ENCODE results near the gene ABI2.

The ABI2 gene

GRCh38 chr2:203431391-203432185 is 103.4 kb downstream of the ABI2 start:
- no peak for FAIRE-seq

GRCh38 chr2:203432811-203433210 is 104.6 kb downstream of the ABI2 start:
- FAIRE-seq, result no peak

DNA sequence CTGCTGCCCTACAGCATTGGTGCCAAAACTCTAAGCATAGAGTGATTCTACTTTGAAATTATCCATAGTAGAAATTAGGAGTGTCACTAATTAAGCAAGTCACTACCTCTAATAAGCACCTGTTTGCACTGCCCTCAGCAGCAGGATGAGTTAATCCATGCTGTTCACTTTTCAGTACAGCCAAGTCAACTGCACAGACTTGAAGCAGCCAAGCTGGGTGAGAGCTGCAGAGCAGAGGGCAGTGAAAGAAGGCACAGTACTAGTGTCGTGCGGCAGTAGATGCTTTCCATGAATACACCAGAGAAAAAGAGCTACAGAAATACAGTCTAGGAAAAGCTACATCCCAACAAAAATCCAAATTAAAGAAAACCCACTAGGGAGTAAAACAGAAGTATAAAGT is 108.3 kb downstream of the ABI2 start:
- FAIRE-seq, result no peak

GRCh38 chr2:203437511-203437910 is 109.3 kb downstream of the ABI2 start:
- FAIRE-seq, result no peak

GRCh38 chr2:203438528-203438927 is 110.3 kb downstream of the ABI2 start:
- FAIRE-seq, result no peak

DNA sequence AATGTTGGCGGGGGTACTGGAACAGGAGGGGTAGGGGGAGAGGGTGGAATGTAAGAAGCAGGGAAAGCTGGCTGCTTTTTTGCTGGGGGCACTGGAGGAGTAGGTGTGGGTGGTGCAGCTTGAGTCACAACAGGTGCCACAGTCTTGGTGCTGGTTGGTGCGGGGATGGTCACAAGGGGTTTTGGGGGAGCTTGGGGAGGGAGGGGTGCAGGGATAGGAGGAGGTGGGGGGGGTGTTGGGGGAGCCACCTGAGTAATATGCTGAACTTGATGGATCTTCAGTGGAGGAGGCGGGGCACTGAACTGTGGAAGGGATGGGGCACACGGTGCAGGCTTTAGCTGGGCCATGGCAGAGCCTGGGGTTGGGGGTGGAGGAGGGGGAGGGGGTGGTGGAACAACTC is 112.5 kb downstream of the ABI2 start:
- FAIRE-seq, result no peak

DNA sequence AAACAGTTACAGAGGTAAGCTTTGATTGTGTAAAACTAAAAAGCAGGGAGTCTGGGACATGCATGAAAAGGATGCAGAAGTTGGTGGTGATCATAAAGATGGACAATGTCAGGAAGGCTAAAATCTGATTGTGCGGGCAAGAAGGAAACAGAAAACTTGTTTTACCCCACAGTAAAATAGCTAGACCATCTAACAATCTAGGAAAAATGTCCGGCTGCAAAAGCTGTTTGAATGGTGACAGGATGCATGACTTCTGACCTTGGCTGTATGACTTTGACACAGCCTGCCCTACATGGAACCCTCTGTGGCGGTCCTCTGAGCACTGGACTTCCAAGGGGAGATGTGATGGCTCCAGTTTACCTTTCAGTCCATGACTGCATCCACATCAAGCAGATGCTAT is 113.3 kb downstream of the ABI2 start:
- no peak for FAIRE-seq

GRCh38 chr2:203442463-203442862 is 114.3 kb downstream of the ABI2 start:
- FAIRE-seq, result no peak

DNA sequence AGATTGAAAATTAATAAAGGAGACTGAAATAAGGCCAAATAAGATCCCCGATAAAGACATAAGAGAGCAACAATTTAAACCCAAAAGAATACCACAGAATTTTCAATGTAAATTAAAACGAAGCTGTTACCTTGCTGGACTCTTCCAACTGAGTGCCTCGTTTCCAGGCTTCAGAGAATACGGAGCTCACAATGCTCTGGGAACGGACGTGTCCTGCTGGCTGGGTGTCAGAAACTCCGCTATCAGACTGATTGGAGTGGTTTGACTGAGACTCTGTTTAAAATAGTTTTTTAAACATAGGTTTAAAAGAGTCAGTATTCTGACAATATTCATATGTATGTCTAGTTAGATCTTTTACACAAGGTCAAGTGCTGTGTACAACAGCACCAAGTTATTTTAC is 116.5 kb downstream of the ABI2 start:
- FAIRE-seq, result no peak

DNA sequence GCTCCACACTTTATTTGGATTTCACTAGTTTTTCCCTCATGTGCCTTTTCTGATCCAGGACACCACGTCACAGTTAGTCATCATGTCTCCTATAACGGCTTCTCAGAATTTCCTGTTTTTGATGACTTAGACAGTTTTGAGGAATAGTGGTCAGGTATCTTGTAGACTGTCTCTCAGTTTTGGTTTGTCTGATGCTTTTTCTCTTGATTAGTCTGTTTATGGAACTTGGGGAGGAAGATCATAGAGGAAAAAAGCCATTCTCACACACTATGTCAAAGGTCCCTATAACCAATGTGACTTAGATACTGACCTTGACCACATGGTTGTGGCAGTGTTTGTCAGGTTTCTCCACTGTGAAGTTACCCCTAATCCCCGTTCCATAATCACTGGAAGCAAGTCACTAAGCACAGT is 117.9 kb downstream of the ABI2 start:
- FAIRE-seq, result no peak

GRCh38 chr2:203446780-203447179 is 118.6 kb downstream of the ABI2 start:
- FAIRE-seq, result no peak

- FAIRE-seq, result no peak
Measured at GRCh38 chr2:203450561-203450960, 122.4 kb downstream of the ABI2 start.

- no peak for FAIRE-seq
Measured at GRCh38 chr2:203451011-203451410, 122.8 kb downstream of the ABI2 start.

GRCh38 chr2:203451689-203452088 is 123.5 kb downstream of the ABI2 start:
- FAIRE-seq, result no peak

DNA sequence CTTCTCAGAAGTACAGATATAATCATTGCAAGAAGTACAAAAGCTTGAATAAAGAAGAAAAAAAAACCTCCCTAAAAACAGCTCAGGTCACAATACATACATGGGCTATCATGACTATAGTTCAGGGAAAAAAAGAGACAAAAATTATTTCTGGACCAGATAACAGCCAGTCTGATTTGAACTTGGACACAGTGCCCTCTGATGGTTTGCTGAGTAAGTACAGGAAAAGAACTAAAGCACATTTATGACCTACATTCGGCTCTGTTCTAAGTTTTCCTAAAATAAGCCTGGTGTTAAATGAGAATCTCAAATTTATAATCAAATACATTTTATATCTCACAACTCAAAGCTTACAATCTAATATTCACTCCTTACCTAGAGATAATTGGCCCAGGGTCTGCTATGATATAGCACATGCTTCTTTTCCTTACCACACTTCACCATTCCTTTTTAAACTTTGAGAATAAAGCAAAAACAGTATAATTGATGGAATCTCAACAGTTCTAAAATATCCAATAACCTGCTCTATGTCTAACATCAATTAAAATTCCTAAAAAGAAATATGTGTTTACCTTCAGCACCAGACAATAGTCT is 125.8 kb downstream of the ABI2 start:
- FAIRE-seq, result no peak

- no peak for FAIRE-seq
Measured at GRCh38 chr2:203455209-203455608, 127.0 kb downstream of the ABI2 start.

DNA sequence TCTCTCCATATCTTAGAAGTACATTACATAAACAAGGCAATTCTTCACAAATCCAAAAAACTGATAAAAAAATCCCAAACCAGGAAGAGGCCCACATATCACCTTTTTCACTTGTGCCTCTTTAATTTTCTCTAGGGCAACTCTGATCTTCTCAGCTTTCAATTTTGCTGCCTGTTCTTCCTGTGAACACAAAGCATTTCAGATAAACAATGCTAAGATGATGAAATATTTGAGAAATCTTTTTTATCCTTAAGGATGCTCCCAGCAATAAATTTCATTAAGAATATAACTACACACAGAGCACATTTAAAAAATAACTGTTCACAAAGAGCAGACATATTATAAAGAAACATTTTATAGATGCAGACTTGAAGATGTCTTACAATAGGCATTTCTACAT is 133.6 kb downstream of the ABI2 start:
- peak; percentile 17 for FAIRE-seq

GRCh38 chr2:203462308-203462707 is 134.1 kb downstream of the ABI2 start:
- FAIRE-seq, result peak; percentile 41

GRCh38 chr2:203463266-203463678 is 135.1 kb downstream of the ABI2 start:
- peak; percentile 53 for FAIRE-seq

- no peak for FAIRE-seq
Measured at GRCh38 chr2:203469546-203469945, 141.4 kb downstream of the ABI2 start.

DNA sequence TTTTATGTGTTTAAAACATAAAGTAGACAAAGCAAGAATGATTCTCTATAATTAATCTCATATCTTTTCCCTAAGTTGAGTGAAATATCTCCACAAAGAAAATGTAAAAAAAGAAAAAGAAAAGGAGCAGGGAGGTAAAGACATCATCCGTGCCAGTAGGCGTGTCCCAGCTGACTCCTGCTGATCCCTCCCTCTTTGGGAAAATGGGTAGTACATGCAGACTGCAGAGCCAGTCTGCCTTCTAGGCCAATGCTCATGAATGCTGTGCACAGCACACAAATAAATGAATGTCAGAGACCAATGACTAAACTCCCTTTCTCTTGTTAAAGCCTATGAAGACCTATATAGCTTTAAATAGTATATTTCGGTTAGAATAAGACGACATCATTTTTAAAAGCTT is 142.2 kb downstream of the ABI2 start:
- FAIRE-seq, result peak; percentile 55

GRCh38 chr2:203471323-203471722 is 143.1 kb downstream of the ABI2 start:
- FAIRE-seq, result no peak

- no peak for FAIRE-seq
Measured at GRCh38 chr2:203476881-203477280, 148.7 kb downstream of the ABI2 start.

DNA sequence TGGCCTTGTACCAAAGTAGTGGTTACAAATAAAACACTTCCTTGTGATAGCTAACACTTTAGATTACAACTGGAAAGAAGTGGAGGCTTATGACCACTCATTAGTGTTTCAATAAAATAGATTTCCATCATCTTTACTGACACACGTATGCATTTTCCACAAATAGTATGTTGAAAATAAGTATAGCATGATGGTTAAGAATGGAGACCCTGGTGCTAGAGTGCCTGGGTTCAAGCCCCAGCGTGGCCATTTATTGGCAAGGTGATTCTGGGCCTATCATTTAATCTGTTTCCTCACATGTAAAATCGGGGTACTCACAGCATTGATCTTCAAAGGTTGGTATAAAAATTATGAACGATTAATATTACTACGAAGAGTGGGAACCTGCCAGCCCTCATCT is 152.4 kb downstream of the ABI2 start:
- no peak for FAIRE-seq

Measured in islet of Langerhans (tissue), 1 donor.